ENCODE measurements around the gene EFCAB11. TPM values are rescaled to one million over a fixed set of nuclear protein-coding genes. Genes with fewer than 3 reads are reported as not detected.

EFCAB11 gene
- total RNA-seq, 4 donors from 2014 or later = 3.3 to 15.6 (median 6.9) TPM

DNA sequence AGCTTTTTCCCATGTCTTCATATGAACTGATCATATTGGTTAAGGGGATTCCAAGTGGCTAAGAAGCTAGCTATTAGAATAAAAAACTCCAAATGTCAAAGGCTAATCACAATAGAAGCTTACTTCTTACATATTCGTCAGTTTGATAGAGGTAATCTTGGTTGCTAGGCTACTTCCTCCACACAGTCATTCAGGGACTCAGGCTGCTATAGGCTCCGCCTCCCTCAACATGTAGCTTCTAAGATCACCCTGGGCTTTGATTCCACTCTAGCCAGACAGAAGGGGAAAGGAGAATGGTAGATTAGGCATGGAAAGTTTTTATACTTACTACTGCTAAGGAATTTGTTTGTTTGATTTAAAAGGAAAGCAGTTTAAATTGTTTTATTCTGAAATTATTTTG is 207.9 kb downstream of the EFCAB11 start:
- Histone ChIP-seq H3K36me3 (no peaks in the 10 kb centered on the region), H3K9me3 (peaks cover 0 to 3% (median 0%) of the 10 kb centered on the region in 4 donors), H3K27me3 (no peaks in the 10 kb centered on the region), H3K27ac (no peak overlapping the region), H3K4me1 (peaks cover 0 to 5% (median 0%) of the 10 kb centered on the region in 4 donors), H3K4me3 (no peak overlapping the region)
- TF ChIP-seq POLR2A (IDR thresholded peaks at IDR 0.05) = no peak
- TF ChIP-seq, protein P1, sequence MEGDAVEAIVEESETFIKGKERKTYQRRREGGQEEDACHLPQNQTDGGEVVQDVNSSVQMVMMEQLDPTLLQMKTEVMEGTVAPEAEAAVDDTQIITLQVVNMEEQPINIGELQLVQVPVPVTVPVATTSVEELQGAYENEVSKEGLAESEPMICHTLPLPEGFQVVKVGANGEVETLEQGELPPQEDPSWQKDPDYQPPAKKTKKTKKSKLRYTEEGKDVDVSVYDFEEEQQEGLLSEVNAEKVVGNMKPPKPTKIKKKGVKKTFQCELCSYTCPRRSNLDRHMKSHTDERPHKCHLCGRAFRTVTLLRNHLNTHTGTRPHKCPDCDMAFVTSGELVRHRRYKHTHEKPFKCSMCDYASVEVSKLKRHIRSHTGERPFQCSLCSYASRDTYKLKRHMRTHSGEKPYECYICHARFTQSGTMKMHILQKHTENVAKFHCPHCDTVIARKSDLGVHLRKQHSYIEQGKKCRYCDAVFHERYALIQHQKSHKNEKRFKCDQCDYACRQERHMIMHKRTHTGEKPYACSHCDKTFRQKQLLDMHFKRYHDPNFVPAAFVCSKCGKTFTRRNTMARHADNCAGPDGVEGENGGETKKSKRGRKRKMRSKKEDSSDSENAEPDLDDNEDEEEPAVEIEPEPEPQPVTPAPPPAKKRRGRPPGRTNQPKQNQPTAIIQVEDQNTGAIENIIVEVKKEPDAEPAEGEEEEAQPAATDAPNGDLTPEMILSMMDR (IDR thresholded peaks at IDR 0.05) = no peak
- DNase-seq = no peak

DNA sequence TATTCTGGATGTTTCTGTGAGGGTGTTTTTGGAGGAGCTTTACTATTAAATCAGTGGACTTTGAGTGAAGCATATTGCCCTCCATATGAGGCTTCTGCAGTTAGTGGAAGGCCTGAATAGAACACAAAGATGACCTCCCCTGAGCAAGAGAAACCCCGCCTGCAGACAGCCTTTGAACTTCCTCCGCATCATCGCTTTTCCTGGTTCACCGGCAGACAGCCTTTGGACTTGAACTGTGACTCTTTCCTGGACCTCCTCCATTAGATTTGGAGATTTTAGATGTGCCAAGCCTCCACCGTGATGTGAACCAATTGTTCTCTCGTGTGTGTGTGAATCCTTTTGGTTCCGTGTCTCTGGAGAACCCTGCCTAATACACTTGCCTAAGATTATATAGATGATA is 208.4 kb downstream of the EFCAB11 start:
- no peak overlapping the region for H3K4me3 ChIP-seq
- peaks cover 0 to 3% (median 0%) of the 10 kb centered on the region in 4 donors for H3K9me3 ChIP-seq
- H3K36me3 ChIP-seq = no peaks in the 10 kb centered on the region
- peaks cover 0 to 3% (median 0%) of the 10 kb centered on the region in 4 donors for H3K4me1 ChIP-seq
- no peaks in the 10 kb centered on the region for H3K27me3 ChIP-seq
- H3K27ac ChIP-seq = no peak overlapping the region
- TF ChIP-seq, protein P1 (IDR thresholded peaks at IDR 0.05) = no peak
- TF ChIP-seq POLR2A (IDR thresholded peaks at IDR 0.05) = no peak
- no peak for DNase-seq

Other genes starting within 250 kb of the EFCAB11 start
- gene TDP1, start 1.2 kb upstream of the EFCAB11 start, total RNA-seq = 10 to 100 TPM in 3 of 4 donors, 1 to 10 TPM in 1; 9.5 to 44.6 (median 15.5) TPM
- gene KCNK13, start 107.3 kb upstream of the EFCAB11 start, total RNA-seq = not detected